Esophagus squamous epithelium (tissue), 4 donors: ENCODE measurements around the gene PRKACA.

Experiments
- CTCF ChIP-seq, 6 experiments: fragments of 450-650 bp in 4 of 6; fragments of 200-600 bp in 2 of 6; sonication (generic) in 2 of 6; IDR thresholded peaks; one replicate each; pipeline ENCODE4 v1.5.1; 2016 to 2019; ENCODE audit warnings: antibody characterized with exemption in 6 of 6, mild to moderate bottlenecking in 4 of 6, moderate library complexity in 4 of 6
- POLR2A ChIP-seq, 4 donors: fragments of 450-650 bp; IDR thresholded peaks; one replicate each; pipeline ENCODE4 v1.6.1; 2017; ENCODE audit warnings: antibody characterized with exemption in 4 of 4, mild to moderate bottlenecking in 4 of 4, moderate library complexity in 3 of 4

- no peak for TF ChIP-seq CTCF (IDR thresholded peaks at IDR 0.05)
- no peak for TF ChIP-seq POLR2A (IDR thresholded peaks at IDR 0.05)
Observed at GRCh38 chr19:14138576-14139265, 21.2 kb upstream of the PRKACA start.
